HEK293 (cell line): Measurements from ENCODE around the gene KRTAP20-2.

ENCODE experiments used
- CTCF ChIA-PET: fragments of 350-600 bp; formaldehyde crosslinking; extraction: SDS; loops from one replicate; lab custom pipeline; 2021; ENCODE audit warnings: antibody characterized with exemption; lab: Yijun Ruan, JAX
- POLR2A ChIA-PET: fragments of 300-600 bp; formaldehyde crosslinking; extraction: SDS; loops from one replicate; lab custom pipeline; 2020; ENCODE audit warnings: antibody characterized with exemption, inconsistent platforms; lab: Yijun Ruan, JAX
- H3K27ac ChIP-seq: fragments of 200-500 bp; sonication (Bioruptor generic); 2 replicates; pipeline ENCODE4 v1.5.1; 2014; ENCODE audit warnings: low read depth, low read length, control low read depth, inconsistent platforms; ENCODE audit errors: extremely low read depth
- H3K36me3 ChIP-seq, 2 experiments: fragments of 200-500 bp in 1 of 2; sonication (Bioruptor generic) in 1 of 2; 1 replicate in 1 of 2; 2 replicates in 1 of 2; pipeline ENCODE4 v1.5.1; 2014 to 2017; ENCODE audit warnings: inconsistent platforms in 2 of 2, low read length in 2 of 2; ENCODE audit not compliant: control insufficient read depth in 2 of 2, insufficient read depth in 1 of 2
- H3K4me1 ChIP-seq: fragments of 200-500 bp; sonication (Bioruptor generic); 2 replicates; pipeline ENCODE4 v1.5.1; 2014; ENCODE audit warnings: mild to moderate bottlenecking, low read length, inconsistent platforms; ENCODE audit not compliant: control insufficient read depth, insufficient read depth
- H3K4me3 ChIP-seq: 2 replicates; pipeline ENCODE4 v1.5.1; 2011; ENCODE audit warnings: low read depth, mild to moderate bottlenecking, control low read depth, low read length, moderate library complexity
- H3K9me3 ChIP-seq: fragments of 200-500 bp; sonication (Bioruptor generic); 2 replicates; pipeline ENCODE4 v1.5.1; 2014; ENCODE audit warnings: low read depth, low read length, inconsistent platforms; ENCODE audit not compliant: control insufficient read depth, insufficient read depth
- BCL6B ChIP-seq: fragments of 450-650 bp; formaldehyde crosslinking; IDR thresholded peaks from 2 replicates; pipeline ENCODE4 v1.5.1; 2017; ENCODE audit warnings: missing biosample characterization, missing genetic modification characterization
- MYNN ChIP-seq: fragments of 450-650 bp; formaldehyde crosslinking; IDR thresholded peaks from 2 replicates; pipeline ENCODE4 v1.5.1; 2016; ENCODE audit warnings: missing biosample characterization, missing genetic modification characterization, borderline replicate concordance
- PRDM6 ChIP-seq: fragments of 450-650 bp; formaldehyde crosslinking; IDR thresholded peaks from 2 replicates; pipeline ENCODE4 v1.5.1; 2017; ENCODE audit warnings: missing biosample characterization, missing genetic modification characterization
- SETDB1 ChIP-seq: IDR thresholded peaks from one replicate; pipeline ENCODE4 v1.6.1; 2017; ENCODE audit warnings: mild to moderate bottlenecking, low read length, moderate library complexity, mixed read lengths; ENCODE audit not compliant: insufficient read length
- TSHZ1 ChIP-seq: fragments of 450-650 bp; formaldehyde crosslinking; IDR thresholded peaks from 2 replicates; pipeline ENCODE4 v1.5.1; 2016; ENCODE audit warnings: missing biosample characterization, missing genetic modification characterization, borderline replicate concordance
- ZBTB21 ChIP-seq: fragments of 450-650 bp; formaldehyde crosslinking; IDR thresholded peaks from 2 replicates; pipeline ENCODE4 v1.5.1; 2017; ENCODE audit warnings: missing biosample characterization, missing genetic modification characterization
- ZNF112 ChIP-seq: fragments of 450-650 bp; formaldehyde crosslinking; IDR thresholded peaks from 2 replicates; pipeline ENCODE4 v1.5.0; 2017; ENCODE audit warnings: missing biosample characterization, missing genetic modification characterization
- ZNF121 ChIP-seq: fragments of 450-650 bp; formaldehyde crosslinking; IDR thresholded peaks from 2 replicates; pipeline ENCODE4 v1.5.1; 2016; ENCODE audit warnings: missing biosample characterization, missing genetic modification characterization
- ZNF132 ChIP-seq: fragments of 450-650 bp; formaldehyde crosslinking; IDR thresholded peaks from 2 replicates; pipeline ENCODE4 v1.5.1; 2017; ENCODE audit warnings: missing biosample characterization, missing genetic modification characterization, borderline replicate concordance
- ZNF155 ChIP-seq: fragments of 450-650 bp; formaldehyde crosslinking; IDR thresholded peaks from 2 replicates; pipeline ENCODE4 v1.5.1; 2016; ENCODE audit warnings: missing biosample characterization, missing genetic modification characterization
- ZNF175 ChIP-seq: fragments of 450-650 bp; formaldehyde crosslinking; IDR thresholded peaks from 2 replicates; pipeline ENCODE4 v1.5.1; 2016; ENCODE audit warnings: missing biosample characterization, missing genetic modification characterization
- ZNF18 ChIP-seq: fragments of 450-650 bp; formaldehyde crosslinking; IDR thresholded peaks from 2 replicates; pipeline ENCODE4 v1.5.1; 2016; ENCODE audit warnings: missing biosample characterization, missing genetic modification characterization
- ZNF202 ChIP-seq: fragments of 450-650 bp; formaldehyde crosslinking; IDR thresholded peaks from 2 replicates; pipeline ENCODE4 v1.5.1; 2016; ENCODE audit warnings: missing biosample characterization, missing genetic modification characterization, borderline replicate concordance
- ZNF521 ChIP-seq: fragments of 450-650 bp; formaldehyde crosslinking; IDR thresholded peaks from 2 replicates; pipeline ENCODE4 v1.5.1; 2017; ENCODE audit warnings: missing biosample characterization, mild to moderate bottlenecking, missing genetic modification characterization
- ZNF549 ChIP-seq: fragments of 450-650 bp; IDR thresholded peaks from 2 replicates; pipeline ENCODE4 v1.5.1; 2018; ENCODE audit warnings: missing biosample characterization, missing genetic modification characterization, mild to moderate bottlenecking, inconsistent platforms, moderate library complexity
- ZNF580 ChIP-seq: fragments of 450-650 bp; formaldehyde crosslinking; IDR thresholded peaks from 2 replicates; pipeline ENCODE4 v1.5.1; 2016; ENCODE audit warnings: missing biosample characterization, missing genetic modification characterization
- ZNF670 ChIP-seq: fragments of 450-650 bp; formaldehyde crosslinking; IDR thresholded peaks from 2 replicates; pipeline ENCODE4 v1.5.1; 2016; ENCODE audit warnings: missing biosample characterization, missing genetic modification characterization, low read depth
- ZNF747 ChIP-seq: fragments of 450-650 bp; formaldehyde crosslinking; IDR thresholded peaks from 2 replicates; pipeline ENCODE4 v1.5.1; 2016; ENCODE audit warnings: missing biosample characterization, missing genetic modification characterization
- ZNF76 ChIP-seq: fragments of 450-650 bp; formaldehyde crosslinking; IDR thresholded peaks from 2 replicates; pipeline ENCODE4; 2016; ENCODE audit warnings: low read depth, missing biosample characterization, missing genetic modification characterization, borderline replicate concordance
- ZNF837 ChIP-seq: fragments of 450-650 bp; formaldehyde crosslinking; IDR thresholded peaks from 2 replicates; pipeline ENCODE4 v1.5.1; 2016; ENCODE audit warnings: missing biosample characterization, missing genetic modification characterization

The KRTAP20-2 gene

GRCh38 chr21:30620080-30620479, 14.9 kb upstream of the KRTAP20-2 start:
- Histone ChIP-seq H3K4me3 (no peak overlapping the region), H3K9me3 (no peaks in the 10 kb centered on the region), H3K36me3 (no peaks in the 10 kb centered on the region), H3K27ac (no peak overlapping the region), H3K4me1 (no peaks in the 10 kb centered on the region)
- ChIA-PET POLR2A (no interaction called here), CTCF (no interaction called here)
- no peak for TF ChIP-seq ZNF837 (tag by site-specific recombination)
- TF ChIP-seq ZNF202 (tag by site-specific recombination), result no peak
- no peak for TF ChIP-seq ZNF18
- no peak for TF ChIP-seq BCL6B (tag by site-specific recombination)
- no peak for TF ChIP-seq ZNF76 (tag by site-specific recombination)
- TF ChIP-seq ZNF112, result no peak
- TF ChIP-seq ZNF549 (tag by site-specific recombination), result no peak
- TF ChIP-seq ZNF121 (tag by site-specific recombination), result no peak

- H3K4me1 ChIP-seq, result no peaks in the 10 kb centered on the region
- H3K36me3 ChIP-seq, result no peaks in the 10 kb centered on the region
- no peak within 1 kb of the TSS for H3K27ac ChIP-seq
- ChIA-PET CTCF (no interaction called here), POLR2A (no interaction called here)
- H3K9me3 ChIP-seq, result no peaks in the 10 kb centered on the region
- no peak for TF ChIP-seq MYNN (tag by site-specific recombination)
- TF ChIP-seq ZBTB21 (tag by site-specific recombination), result no peak
- TF ChIP-seq ZNF175 (tag by site-specific recombination), result no peak
- no peak for TF ChIP-seq ZNF521 (tag by site-specific recombination)
- H3K4me3 ChIP-seq, result no peak within 1 kb of the TSS
These were observed 14.5 kb upstream of the KRTAP20-2 start, which contains the start of gene KRTAP20-4 for GRCh38 chr21:30620522-30620921. TSS of gene KRTAP20-4 (plus strand) at chr21:30620627.

GRCh38 chr21:30623362-30623761, 11.6 kb upstream of the KRTAP20-2 start:
- CTCF ChIA-PET, result no interaction called here
- Histone ChIP-seq H3K4me1 (no peaks in the 10 kb centered on the region), H3K27ac (no peak overlapping the region), H3K9me3 (no peaks in the 10 kb centered on the region), H3K4me3 (no peak overlapping the region), H3K36me3 (no peaks in the 10 kb centered on the region)
- POLR2A ChIA-PET, result interaction anchor here (0.6 kb wide), 1 partner anchor 212 kb away, joined by 3 read pairs; no protein-coding TSS in a partner anchor
- TF ChIP-seq ZNF132 (tag by site-specific recombination) (no peak), ZNF670 (tag by site-specific recombination) (no peak), TSHZ1 (tag by site-specific recombination) (no peak), ZNF155 (no peak), ZNF747 (tag by site-specific recombination) (no peak), PRDM6 (tag by site-specific recombination) (no peak), ZNF580 (tag by site-specific recombination) (no peak), SETDB1 (no peak)
